ENCODE data around the gene BHLHE23.

Gene BHLHE23

DNA sequence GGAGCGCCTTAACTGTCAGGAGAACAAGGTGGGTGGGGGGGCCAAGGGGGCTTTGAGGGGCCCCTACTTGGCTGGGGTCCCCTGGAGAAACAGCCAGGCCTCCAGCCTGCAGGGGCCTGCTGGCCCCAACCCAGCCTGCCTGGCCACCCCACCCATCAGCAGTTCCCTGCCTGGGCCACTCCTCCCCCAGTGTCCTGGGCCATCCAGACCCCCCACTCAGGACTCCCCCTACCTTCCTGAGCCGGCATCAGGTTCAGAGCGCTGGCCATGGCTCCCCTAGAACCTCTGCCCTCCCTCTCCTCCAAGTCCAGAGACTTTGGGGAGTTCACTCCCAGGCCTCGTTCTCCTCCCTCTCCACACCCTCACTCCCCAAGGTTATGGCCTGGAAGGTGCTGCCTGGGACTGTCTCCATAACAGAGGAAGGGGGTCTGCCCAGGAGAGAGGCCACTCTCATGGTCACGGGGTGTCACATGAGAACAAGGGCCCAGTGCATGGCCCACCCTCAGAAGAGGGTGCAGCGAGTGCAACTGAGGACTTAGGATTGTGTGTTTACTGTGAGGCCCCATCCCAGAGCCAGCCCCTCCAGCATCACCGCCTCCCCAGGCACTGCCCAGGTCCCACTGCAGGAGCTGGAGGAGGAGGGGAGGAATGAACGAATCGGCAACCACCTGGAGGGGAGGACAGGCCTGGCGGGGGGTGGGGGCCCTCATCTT is 48.2 kb downstream of the BHLHE23 start:
- no peak for DNase-seq

DNA sequence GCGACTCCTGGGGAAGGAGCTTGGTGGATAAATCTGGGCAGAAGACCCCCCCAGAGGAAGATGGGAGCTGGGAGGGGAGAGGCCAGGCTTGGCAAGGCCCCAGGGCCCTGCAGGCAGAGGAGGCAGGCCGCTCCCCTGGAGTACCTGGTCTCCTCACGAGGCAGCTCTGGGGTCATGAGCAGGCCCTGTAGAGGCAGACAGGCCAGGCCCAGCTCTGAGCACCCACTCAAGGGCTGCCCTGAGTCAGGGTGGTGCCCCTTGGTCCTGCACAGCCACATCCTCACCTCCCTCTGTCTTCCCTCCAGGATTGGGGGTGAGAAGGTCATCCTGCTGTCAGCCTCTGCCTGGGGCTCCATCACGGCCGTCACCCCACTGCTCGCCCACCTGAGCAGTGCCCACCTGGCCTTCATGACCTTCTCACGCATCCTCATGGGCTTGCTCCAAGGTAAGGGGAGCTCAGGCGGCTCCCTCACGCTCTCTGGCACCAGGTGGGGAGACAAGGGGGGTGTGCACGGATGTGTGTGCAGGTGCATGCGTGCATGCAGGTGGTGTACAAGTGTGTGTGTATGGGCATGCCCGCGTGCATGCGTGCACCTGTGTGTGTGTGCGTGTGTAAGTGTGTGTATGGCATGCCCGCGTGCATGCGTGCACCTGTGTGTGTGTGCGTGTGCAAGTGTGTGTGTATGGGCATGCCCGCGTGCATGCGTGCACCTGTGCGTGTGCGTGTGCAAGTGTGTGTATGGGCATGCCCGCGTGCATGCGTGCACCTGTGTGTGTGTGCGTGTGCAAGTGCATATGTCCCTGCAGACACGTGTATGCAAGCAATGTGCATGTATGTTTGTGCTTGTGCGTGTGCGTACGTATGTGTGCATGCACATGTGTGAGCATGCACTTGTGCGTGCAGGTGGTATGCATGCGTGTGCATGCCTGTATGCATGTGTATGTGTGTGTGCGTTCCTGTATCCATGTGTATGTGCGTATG is 49.3 kb downstream of the BHLHE23 start:
- no peak for DNase-seq

DNA sequence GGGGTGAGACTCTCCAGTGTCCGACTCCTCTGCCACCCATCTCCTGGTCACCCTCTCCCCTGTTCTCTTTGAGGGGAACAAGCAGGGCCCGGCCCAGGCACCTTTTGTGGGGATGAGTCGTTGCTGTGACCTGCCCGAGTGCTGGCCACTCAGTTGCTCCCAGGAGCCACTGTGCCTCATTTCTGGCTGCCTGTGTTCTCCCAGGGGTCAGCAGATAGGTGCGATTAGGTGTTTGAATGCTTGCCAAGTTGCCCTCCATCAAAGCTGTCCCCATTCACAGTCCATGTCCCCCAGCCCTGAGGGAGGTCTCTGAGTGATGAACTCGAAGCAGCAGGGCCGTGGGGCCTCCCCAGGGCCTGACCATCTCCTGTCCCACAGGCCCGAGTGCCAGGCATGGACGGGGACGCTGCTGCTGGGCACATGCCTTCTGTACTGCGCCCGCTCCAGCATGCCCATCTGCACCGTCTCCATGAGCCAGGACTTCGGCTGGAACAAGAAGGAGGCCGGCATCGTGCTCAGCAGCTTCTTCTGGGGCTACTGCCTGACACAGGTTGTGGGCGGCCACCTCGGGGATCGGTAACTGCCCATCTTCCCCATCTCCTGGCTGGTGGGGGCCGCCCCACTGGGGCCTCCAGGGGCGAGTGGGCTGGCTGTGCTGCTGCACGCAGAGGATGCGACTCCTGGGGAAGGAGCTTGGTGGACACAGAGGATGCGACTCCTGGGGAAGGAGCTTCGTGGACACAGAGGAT is 50.2 kb downstream of the BHLHE23 start:
- no peak for DNase-seq

All from activated CD4-positive, alpha-beta T cell treated with anti-CD3 and anti-CD28 coated beads, Interleukin-2, amount 50 U/mL, for 48 hours (primary cell).